Endothelial cell of umbilical vein (primary cell): ENCODE data around the gene RGS6. TPM values are rescaled to one million over a fixed set of nuclear protein-coding genes. Genes with fewer than 3 reads are reported as not detected.

Source experiments
- BruUV-seq: library from RNA; stranded (reverse); fragments of 400-500 nt; replicated peaks from 2 replicates; lab custom pipeline; 2021; lab: Mats Ljungman, UMichigan
- CTCF ChIA-PET: fragments of 300-600, 350-600 bp; sonication (Branson Sonifier 250); formaldehyde crosslinking; loops from one replicate; lab custom pipeline; 2021; ENCODE audit warnings: antibody characterized with exemption, inconsistent platforms; lab: Charles Lee
- POLR2A ChIA-PET: fragments of 300-600, 350-600 bp; sonication (Branson Sonifier 250); formaldehyde crosslinking; loops from one replicate; lab custom pipeline; 2021; ENCODE audit warnings: antibody characterized with exemption, inconsistent platforms; lab: Charles Lee
- DNase-seq: peaks from one replicate; pipeline ENCODE4 v3.0.0-alpha.2; 2011; ENCODE audit warnings: low read depth, low spot score
- FAIRE-seq: peaks from 2 replicates; lab custom pipeline; 2011; peaks lifted over from hg19 to GRCh38; lab: Jason Lieb, UNC
- H2AFZ ChIP-seq: 2 replicates; pipeline ENCODE4 v1.6.0; 2012; ENCODE audit warnings: low read depth, low read length, control low read depth, inconsistent platforms
- H3K27ac ChIP-seq: 2 replicates; pipeline ENCODE4 v1.5.1; 2011; ENCODE audit warnings: low read depth, mild to moderate bottlenecking, control low read depth, low read length, moderate library complexity; ENCODE audit not compliant: insufficient read depth
- H3K27me3 ChIP-seq, 2 experiments: 2 replicates each; pipeline versions ENCODE4 v1.6.0 to v1.6.1; 2011; ENCODE audit warnings: low read length in 2 of 2, mixed read lengths in 1 of 2; ENCODE audit not compliant: control insufficient read depth in 2 of 2, insufficient read depth in 2 of 2
- H3K36me3 ChIP-seq, 2 experiments: 2 replicates in 1 of 2; 3 replicates in 1 of 2; pipeline ENCODE4 v1.5.1; 2011; ENCODE audit warnings: low read length in 2 of 2, mild to moderate bottlenecking in 1 of 2, moderate library complexity in 1 of 2; ENCODE audit not compliant: control insufficient read depth in 2 of 2, insufficient read depth in 2 of 2; ENCODE audit errors: extremely low read depth in 1 of 2
- H3K4me1 ChIP-seq: 3 replicates; pipeline ENCODE4 v1.5.1; 2011; ENCODE audit warnings: mild to moderate bottlenecking, low read length; ENCODE audit not compliant: control insufficient read depth, insufficient read depth; ENCODE audit errors: extremely low read depth
- H3K4me2 ChIP-seq: 2 replicates; pipeline ENCODE4 v1.6.1; 2011; ENCODE audit warnings: low read length, control low read depth, mixed read lengths; ENCODE audit not compliant: insufficient read depth
- H3K4me3 ChIP-seq, 3 experiments: fragments of 200-600 bp in 1 of 3; sonication (generic), shearing (Covaris generic) in 1 of 3; replicated peaks in 1 of 3; 2 replicates each; pipeline ENCODE4 v1.5.1; 2011 to 2016; ENCODE audit warnings: control low read depth in 3 of 3, low read length in 3 of 3, mild to moderate bottlenecking in 2 of 3, inconsistent platforms in 1 of 3, low read depth in 1 of 3, moderate library complexity in 1 of 3; ENCODE audit not compliant: insufficient read depth in 1 of 3
- H3K79me2 ChIP-seq: 2 replicates; pipeline ENCODE4 v1.6.0; 2012; ENCODE audit warnings: low read length, inconsistent platforms; ENCODE audit not compliant: control insufficient read depth, insufficient read depth
- H3K9ac ChIP-seq: replicated peaks from 2 replicates; pipeline ENCODE3; 2011; ENCODE audit warnings: low read length, control low read depth; ENCODE audit not compliant: insufficient read depth; ENCODE audit errors: extremely low read depth
- H3K9me1 ChIP-seq: replicated peaks from 3 replicates; pipeline ENCODE4 v1.6.0; 2011; ENCODE audit warnings: mild to moderate bottlenecking, low read length; ENCODE audit not compliant: control insufficient read depth, insufficient read depth; ENCODE audit errors: extremely low read depth
- H3K9me3 ChIP-seq: replicated peaks from 2 replicates; pipeline ENCODE4 v1.5.1; 2012; ENCODE audit warnings: low read length, inconsistent platforms; ENCODE audit not compliant: control insufficient read depth, insufficient read depth
- H4K20me1 ChIP-seq: replicated peaks from 2 replicates; pipeline ENCODE3; 2011; ENCODE audit warnings: mild to moderate bottlenecking, low read length; ENCODE audit not compliant: control insufficient read depth, insufficient read depth; ENCODE audit errors: extremely low read depth
- CTCF ChIP-seq, 2 donors: IDR thresholded peaks; 1 replicate in 1 of 2; 2 replicates in 1 of 2; pipeline ENCODE4 v1.5.1; 2011; ENCODE audit warnings: low read length in 2 of 2, mild to moderate bottlenecking in 2 of 2, moderate library complexity in 2 of 2, control low read depth in 1 of 2, inconsistent platforms in 1 of 2, low read depth in 1 of 2; ENCODE audit not compliant: insufficient read depth in 1 of 2; ENCODE audit errors: extremely low read depth in 1 of 2
- EZH2 ChIP-seq: IDR thresholded peaks from 2 replicates; pipeline ENCODE4 v1.6.1; 2012; ENCODE audit warnings: borderline replicate concordance, low read depth, mild to moderate bottlenecking, moderate library complexity, low read length, inconsistent platforms; ENCODE audit not compliant: severe bottlenecking
- FOS ChIP-seq: IDR thresholded peaks from 2 replicates; pipeline ENCODE4 v1.6.1; 2011; ENCODE audit warnings: mild to moderate bottlenecking, low read length, moderate library complexity, borderline replicate concordance; ENCODE audit not compliant: insufficient read depth
- GATA2 ChIP-seq: IDR thresholded peaks from 2 replicates; pipeline ENCODE4 v1.7.0; 2011; ENCODE audit warnings: low read depth, mild to moderate bottlenecking, moderate library complexity, mixed read lengths, low read length; ENCODE audit not compliant: insufficient read length, insufficient read depth
- JUN ChIP-seq: IDR thresholded peaks from 2 replicates; pipeline ENCODE4 v1.6.1; 2011; ENCODE audit warnings: borderline replicate concordance, low read depth; ENCODE audit not compliant: insufficient read length, insufficient read depth
- MYC ChIP-seq: IDR thresholded peaks from one replicate; pipeline ENCODE4 v1.6.1; 2011; ENCODE audit warnings: mild to moderate bottlenecking, low read depth, low read length
- POLR2A ChIP-seq: IDR thresholded peaks from 2 replicates; pipeline ENCODE4 v1.6.1; 2012; ENCODE audit warnings: low read depth, mild to moderate bottlenecking, control low read depth, low read length
- POLR2AphosphoS5 ChIP-seq: IDR thresholded peaks from 2 replicates; pipeline ENCODE4 v1.6.1; 2012; ENCODE audit warnings: low read depth, mild to moderate bottlenecking, control low read depth, low read length, moderate library complexity; ENCODE audit not compliant: insufficient read depth
- dilution Hi-C: fragments of 300-500 bp; cut with MboI; formaldehyde crosslinking; loops from one replicate; pipeline ENCODE4 v1.15.0; 2019; ENCODE audit warnings: low sequenced_read_pairs; ENCODE audit not compliant: extremely low pct_ligation_motif_present
- intact Hi-C: fragments of 100-400 bp; cut with micrococcal nuclease; formaldehyde crosslinking; loops from one replicate; pipeline ENCODE4 v1.10.0; 2022
- polyA plus RNA-seq, 4 experiments: library from polyadenylated mRNA; depleted of rRNA in 3 of 4; stranded (reverse) in 3 of 4; unstranded in 1 of 4; fragments of >200 nt; gene quantifications; 2 replicates each; pipeline versions ENCODE4 v1.2.1 to v1.2.3, GENCODE V29; 2011 to 2012; ENCODE audit warnings: missing spikeins in 1 of 4
- total RNA-seq: library from RNA; stranded (reverse); gene quantifications from 2 replicates; pipeline ENCODE4 v1.2.3, GENCODE V29; 2021
- TF ChIP-seq, protein P1 (sequence below): IDR thresholded peaks from 2 replicates; pipeline ENCODE4 v1.6.1; 2011; ENCODE audit not compliant: insufficient read depth, insufficient read length

RGS6 gene
- total and polyA plus RNA-seq, 2 donors (not counting 3 experiments of a cell fraction or from before 2014, with no cell fraction given): not detected

- no peak for DNase-seq
- FAIRE-seq: no peak
- Histone ChIP-seq H3K9ac (no peak overlapping the region), H3K36me3 (no peaks in the 10 kb centered on the region), H3K4me1 (no peaks in the 10 kb centered on the region), H4K20me1 (no peaks in the 10 kb centered on the region), H3K9me3 (no peaks in the 10 kb centered on the region), H3K4me3 (no peak overlapping the region), H3K79me2 (no peaks in the 10 kb centered on the region), H3K9me1 (no peaks in the 10 kb centered on the region), H2AFZ (no peak overlapping the region), H3K27ac (no peak overlapping the region), H3K27me3 (no peaks in the 10 kb centered on the region), H3K4me2 (no peak overlapping the region)
- no TSS peak for BruUV-seq
- CTCF ChIA-PET: interaction anchor here (0.9 kb wide), 1 partner anchor 28 kb away, joined by 3 read pairs; no protein-coding TSS in a partner anchor
- dilution Hi-C loops (no loop called here), intact Hi-C loops (no loop called here)
- TF ChIP-seq FOS (no peak), POLR2A (no peak), GATA2 (no peak), CTCF (IDR thresholded peaks at IDR 0.05; ENCODE audit: extremely low read depth in 1 of 2, insufficient read depth in 1 of 2, low read depth in 1 of 2, low read length in 2 of 2) (no peak), POLR2AphosphoS5 (no peak), EZH2 (no peak), JUN (no peak), MYC (no peak)
- TF ChIP-seq, protein P1, sequence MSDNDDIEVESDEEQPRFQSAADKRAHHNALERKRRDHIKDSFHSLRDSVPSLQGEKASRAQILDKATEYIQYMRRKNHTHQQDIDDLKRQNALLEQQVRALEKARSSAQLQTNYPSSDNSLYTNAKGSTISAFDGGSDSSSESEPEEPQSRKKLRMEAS: no peak
- POLR2A ChIA-PET: no interaction called here
Measured at GRCh38 chr14:71891970-71892369, 40.3 kb upstream of the RGS6 start.
